DND-41 (cell line): ENCODE results near the gene SND1.

ENCODE experiments used
- CTCF ChIP-seq: IDR thresholded peaks from 2 replicates; pipeline ENCODE4 v1.5.1; 2012; ENCODE audit warnings: borderline replicate concordance, low read length, moderate library complexity, mild to moderate bottlenecking; ENCODE audit not compliant: poor library complexity, severe bottlenecking; ENCODE audit errors: extremely low read depth
- EZH2 ChIP-seq: IDR thresholded peaks from 3 replicates; pipeline ENCODE4 v1.6.1; 2012; ENCODE audit warnings: borderline replicate concordance, low read depth, mild to moderate bottlenecking, moderate library complexity, low read length, inconsistent platforms; ENCODE audit not compliant: severe bottlenecking

- TF ChIP-seq CTCF (no peak), EZH2 (no peak)
These were observed 428.2 kb downstream of the SND1 start for GRCh38 chr7:128080169-128080568.
